Breast epithelium (tissue), 4 donors: Measurements from ENCODE around the gene BCAS2. TPM values are rescaled to one million over a fixed set of nuclear protein-coding genes. Genes with fewer than 3 reads are reported as not detected.
"Not testable (repeated sequence)": the region's sequence is repeated elsewhere in the genome, so short reads cannot be mapped to it uniquely, and the experiment has no call there.

Experiments
- DNase-seq, 2 donors: peaks; one replicate each; pipeline ENCODE4 v3.0.0-alpha.2; 2019; ENCODE audit warnings: low spot score in 2 of 2
- H3K27ac ChIP-seq, 2 donors: fragments of 200-600 bp; sonication (generic) in 1 of 2; one replicate each; pipeline ENCODE4 v1.5.1; 2016 to 2019; ENCODE audit warnings: mild to moderate bottlenecking in 1 of 2
- H3K27me3 ChIP-seq, 2 donors: fragments of 200-600 bp; sonication (generic) in 1 of 2; one replicate each; pipeline versions ENCODE4 v1.5.1 to v1.6.0; 2017 to 2019; ENCODE audit warnings: control low read depth in 1 of 2, mild to moderate bottlenecking in 1 of 2
- H3K36me3 ChIP-seq: fragments of 200-600 bp; one replicate; pipeline ENCODE4 v1.5.1; 2019
- H3K4me1 ChIP-seq, 2 donors: fragments of 200-600 bp; sonication (generic); one replicate each; pipeline ENCODE4 v1.5.1; 2016 to 2019; ENCODE audit warnings: control low read depth in 1 of 2
- H3K4me3 ChIP-seq, 3 donors: fragments of 200-600 bp; sonication (generic); 1 replicate in 2 of 3; 2 replicates in 1 of 3; pipeline ENCODE4 v1.5.1; 2016 to 2019; ENCODE audit warnings: mild to moderate bottlenecking in 3 of 3, moderate library complexity in 2 of 3
- H3K9me3 ChIP-seq, 2 donors: fragments of 200-600 bp; sonication (generic) in 1 of 2; one replicate each; pipeline ENCODE4 v1.5.1; 2016 to 2019; ENCODE audit warnings: control low read depth in 1 of 2
- POLR2A ChIP-seq: fragments of 450-650 bp; IDR thresholded peaks from one replicate; pipeline ENCODE4 v1.6.1; 2016; ENCODE audit warnings: antibody characterized with exemption, mild to moderate bottlenecking, moderate library complexity
- POLR2AphosphoS5 ChIP-seq, 3 donors: sonication (generic); formaldehyde crosslinking; IDR thresholded peaks; one replicate each; pipeline ENCODE4 v1.6.1; 2017; ENCODE audit warnings: antibody characterized with exemption in 3 of 3
- intact Hi-C: fragments of 100-400 bp; cut with DNase I; formaldehyde crosslinking; loops from one replicate; pipeline ENCODE4 v1.15.1; 2023; ENCODE audit warnings: low total_unique reads
- total RNA-seq, 3 donors: library from RNA; depleted of rRNA; stranded (reverse); fragments of >200 nt; gene quantifications; one replicate each; pipeline ENCODE4 v1.1.0, GENCODE V29; 2016
- TF ChIP-seq, protein P1 (sequence below), 3 donors: fragments of 450-650 bp; IDR thresholded peaks; one replicate each; pipeline ENCODE4 v1.5.1; 2016 to 2017; ENCODE audit warnings: antibody characterized with exemption in 3 of 3, mild to moderate bottlenecking in 3 of 3, moderate library complexity in 3 of 3

The BCAS2 gene
- total RNA-seq, 3 donors from 2014 or later, result 46.5 to 48.0 (median 46.9) TPM

DNA sequence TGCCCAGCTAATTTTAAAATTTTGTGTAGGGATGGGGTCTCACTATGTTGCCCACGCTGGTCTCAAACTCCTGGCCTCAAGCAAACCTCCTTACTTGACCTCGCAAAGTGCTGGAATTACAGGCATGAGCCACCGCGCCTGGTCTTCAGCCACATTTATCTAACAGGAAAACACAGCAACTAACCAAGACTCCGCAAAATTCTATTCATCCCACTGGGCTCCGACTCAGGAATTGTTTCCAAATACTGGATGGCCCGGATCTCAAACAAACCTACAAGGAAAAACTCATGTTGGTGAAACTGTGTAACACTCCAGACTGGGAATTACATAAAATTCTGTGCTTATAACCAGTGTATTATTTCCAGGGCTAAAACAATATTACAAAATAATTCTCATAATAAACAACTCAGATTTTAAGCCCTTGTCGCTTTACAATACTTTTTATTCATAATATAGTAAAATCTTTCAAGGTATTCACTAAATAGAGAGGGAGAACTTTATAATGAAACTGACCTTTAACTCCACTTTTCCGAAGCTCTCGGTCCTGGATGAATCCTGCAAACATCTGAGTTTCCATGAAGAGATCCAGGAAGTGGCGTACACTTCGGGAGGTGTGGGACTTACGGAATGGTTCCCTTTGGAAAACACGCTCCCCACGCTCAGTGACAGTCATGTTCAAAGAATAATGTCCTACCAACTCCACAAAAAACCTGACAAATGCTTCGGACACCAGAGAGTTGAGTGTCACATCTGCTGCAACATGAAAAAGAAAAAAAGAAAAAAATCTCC is 6.0 kb upstream of the BCAS2 start:
- intact Hi-C loops, result no loop called here
- Histone ChIP-seq H3K9me3 (no peaks in the 10 kb centered on the region), H3K27me3 (no peaks in the 10 kb centered on the region), H3K27ac (no peak overlapping the region), H3K4me3 (no peak overlapping the region), H3K36me3 (no peaks in the 10 kb centered on the region), H3K4me1 (no peaks in the 10 kb centered on the region)
- DNase-seq, result no peak
- TF ChIP-seq POLR2AphosphoS5 (IDR thresholded peaks at IDR 0.05) (no peak), POLR2A (no peak)
- TF ChIP-seq, protein P1, sequence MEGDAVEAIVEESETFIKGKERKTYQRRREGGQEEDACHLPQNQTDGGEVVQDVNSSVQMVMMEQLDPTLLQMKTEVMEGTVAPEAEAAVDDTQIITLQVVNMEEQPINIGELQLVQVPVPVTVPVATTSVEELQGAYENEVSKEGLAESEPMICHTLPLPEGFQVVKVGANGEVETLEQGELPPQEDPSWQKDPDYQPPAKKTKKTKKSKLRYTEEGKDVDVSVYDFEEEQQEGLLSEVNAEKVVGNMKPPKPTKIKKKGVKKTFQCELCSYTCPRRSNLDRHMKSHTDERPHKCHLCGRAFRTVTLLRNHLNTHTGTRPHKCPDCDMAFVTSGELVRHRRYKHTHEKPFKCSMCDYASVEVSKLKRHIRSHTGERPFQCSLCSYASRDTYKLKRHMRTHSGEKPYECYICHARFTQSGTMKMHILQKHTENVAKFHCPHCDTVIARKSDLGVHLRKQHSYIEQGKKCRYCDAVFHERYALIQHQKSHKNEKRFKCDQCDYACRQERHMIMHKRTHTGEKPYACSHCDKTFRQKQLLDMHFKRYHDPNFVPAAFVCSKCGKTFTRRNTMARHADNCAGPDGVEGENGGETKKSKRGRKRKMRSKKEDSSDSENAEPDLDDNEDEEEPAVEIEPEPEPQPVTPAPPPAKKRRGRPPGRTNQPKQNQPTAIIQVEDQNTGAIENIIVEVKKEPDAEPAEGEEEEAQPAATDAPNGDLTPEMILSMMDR (IDR thresholded peaks at IDR 0.05), result no peak

DNA sequence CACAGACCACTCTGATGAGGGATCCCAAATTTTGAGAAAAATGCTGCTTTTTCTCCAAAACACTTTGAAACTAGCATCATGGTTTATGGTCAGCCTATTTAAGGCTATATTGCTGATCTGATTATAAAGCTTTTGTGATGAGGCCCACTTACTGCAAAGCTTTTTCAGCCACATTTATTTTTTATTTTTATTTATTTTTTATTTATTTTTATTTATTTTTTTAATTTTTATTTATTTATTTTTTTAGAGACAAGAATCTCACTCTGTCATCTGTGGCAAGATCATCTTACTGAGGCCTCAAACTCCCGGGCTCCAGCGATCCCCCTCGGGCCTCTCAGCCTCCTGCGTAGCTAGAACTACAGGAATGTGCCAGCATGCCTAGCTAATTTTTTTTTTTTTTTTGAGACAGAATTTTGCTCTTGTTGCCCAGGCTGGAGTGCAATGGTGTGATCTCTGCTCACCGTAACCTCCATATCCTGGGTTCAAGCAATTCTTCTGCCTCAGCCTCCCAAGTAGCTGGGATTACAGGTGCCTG is 5.2 kb upstream of the BCAS2 start:
- TF ChIP-seq POLR2AphosphoS5 (IDR thresholded peaks at IDR 0.05) (no peak), POLR2A (no peak)
- TF ChIP-seq, protein P1 (IDR thresholded peaks at IDR 0.05), result no peak
- no peak overlapping the region for H3K27ac ChIP-seq
- no peaks in the 10 kb centered on the region for H3K4me1 ChIP-seq
- intact Hi-C loops, result no loop called here
- H3K9me3 ChIP-seq, result no peaks in the 10 kb centered on the region
- H3K27me3 ChIP-seq, result no peaks in the 10 kb centered on the region
- DNase-seq, result no peak
- H3K4me3 ChIP-seq, result no peak overlapping the region
- no peaks in the 10 kb centered on the region for H3K36me3 ChIP-seq

DNA sequence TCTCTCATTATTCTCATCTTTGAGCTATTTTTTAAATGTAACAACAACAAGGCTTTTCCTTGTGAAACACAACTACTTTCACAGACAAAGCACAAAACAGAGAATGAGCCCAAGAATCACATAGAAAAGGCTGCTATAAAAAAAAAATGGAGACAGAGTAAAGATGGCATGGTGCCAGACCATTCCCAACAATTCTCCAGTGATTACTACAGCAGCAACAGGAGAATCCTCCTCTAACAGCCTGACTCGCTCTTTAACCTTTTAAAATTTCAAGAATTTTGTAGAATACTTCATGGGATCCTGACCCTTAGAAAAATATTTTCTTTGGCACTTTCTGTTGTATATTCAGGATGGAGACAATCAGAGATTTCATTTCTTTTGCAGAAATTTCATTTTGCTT is 3.8 kb upstream of the BCAS2 start:
- Histone ChIP-seq H3K27ac (no peak overlapping the region), H3K9me3 (no peaks in the 10 kb centered on the region), H3K4me1 (no peaks in the 10 kb centered on the region), H3K4me3 (no peak overlapping the region), H3K36me3 (no peaks in the 10 kb centered on the region), H3K27me3 (no peaks in the 10 kb centered on the region)
- intact Hi-C loops, result no loop called here
- no peak for DNase-seq
- TF ChIP-seq POLR2AphosphoS5 (IDR thresholded peaks at IDR 0.05) (no peak), POLR2A (no peak)
- TF ChIP-seq, protein P1 (IDR thresholded peaks at IDR 0.05), result no peak

DNA sequence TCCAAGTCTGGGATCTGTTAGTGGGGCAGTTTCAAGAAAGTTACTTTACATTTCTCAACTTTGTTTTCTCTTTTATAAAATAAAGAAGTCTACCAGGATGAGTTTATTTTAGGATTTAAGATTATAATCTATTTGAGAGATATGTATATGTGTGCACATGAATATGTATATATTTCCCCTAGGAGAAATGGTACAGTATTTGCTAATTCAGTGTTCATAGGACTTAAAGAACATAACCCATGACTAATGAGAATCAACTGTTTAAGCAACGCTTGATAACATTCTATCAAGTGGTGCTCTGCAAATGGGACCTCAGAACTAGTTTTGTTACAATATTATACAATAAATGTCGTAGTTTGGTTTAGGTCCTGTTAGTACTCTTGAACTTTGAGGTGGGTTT is 7.0 kb downstream of the BCAS2 start:
- Histone ChIP-seq H3K4me1 (no peaks in the 10 kb centered on the region), H3K9me3 (no peaks in the 10 kb centered on the region), H3K36me3 (peaks cover 12% of the 10 kb centered on the region), H3K4me3 (no peak overlapping the region), H3K27ac (no peak overlapping the region), H3K27me3 (no peaks in the 10 kb centered on the region)
- DNase-seq, result no peak
- TF ChIP-seq, protein P1 (IDR thresholded peaks at IDR 0.05), result no peak
- TF ChIP-seq POLR2AphosphoS5 (IDR thresholded peaks at IDR 0.05) (no peak), POLR2A (no peak)
- intact Hi-C loops, result no loop called here

DNA sequence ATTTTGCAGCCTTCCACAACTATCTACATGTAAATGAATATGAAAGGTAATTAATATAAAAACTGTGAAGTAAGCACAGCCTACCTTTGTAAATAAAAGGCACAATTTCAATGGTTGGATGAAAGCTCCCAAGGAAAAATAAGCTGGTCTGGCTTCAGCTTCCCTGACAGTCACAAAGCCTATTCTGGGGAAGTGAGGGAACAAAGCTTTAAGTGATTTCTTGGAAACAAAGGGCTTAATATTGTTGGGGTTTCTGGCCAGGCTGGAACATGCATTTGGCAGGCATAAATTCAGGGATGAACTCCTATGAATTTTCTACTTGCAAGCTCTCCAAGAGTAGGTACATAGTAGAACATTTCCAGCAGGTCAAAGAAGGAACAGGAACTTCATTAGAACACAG is 17.3 kb downstream of the BCAS2 start:
- Histone ChIP-seq H3K9me3 (no peaks in the 10 kb centered on the region), H3K4me3 (no peak overlapping the region)
- TF ChIP-seq, protein P1 (IDR thresholded peaks at IDR 0.05), result no peak
- TF ChIP-seq POLR2AphosphoS5 (IDR thresholded peaks at IDR 0.05) (no peak), POLR2A (no peak)

DNA sequence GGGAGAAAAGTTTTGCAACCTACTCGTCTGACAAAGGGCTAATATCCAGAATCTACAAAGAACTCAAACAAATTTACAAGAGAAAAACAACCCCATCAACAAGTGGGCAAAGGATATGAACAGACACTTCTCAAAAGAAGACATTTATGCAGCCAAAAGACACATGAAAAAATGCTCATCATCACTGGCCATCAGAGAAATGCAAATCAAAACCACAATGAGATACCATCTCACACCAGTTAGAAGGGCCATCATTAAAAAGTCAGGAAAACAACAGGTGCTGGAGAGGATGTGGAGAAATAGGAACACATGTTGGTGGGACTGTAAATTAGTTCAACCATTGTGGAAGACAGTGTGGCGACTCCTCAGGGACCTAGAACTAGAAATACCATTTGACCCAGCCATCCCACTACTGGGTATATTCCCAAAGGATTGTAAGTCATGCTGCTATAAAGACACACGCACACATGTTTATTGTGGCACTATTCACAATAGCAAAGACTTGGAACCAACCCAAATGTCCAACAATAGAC is 18.4 kb downstream of the BCAS2 start:
- H3K4me1 ChIP-seq, DNase-seq, H3K27me3 ChIP-seq, H3K4me3 ChIP-seq, intact Hi-C loops, H3K27ac ChIP-seq, H3K9me3 ChIP-seq, H3K36me3 ChIP-seq: not testable (repeated sequence)

More for the DNA sequence above, 17.3 kb downstream of the BCAS2 start:
- intact Hi-C loops, result no loop called here
- H3K27me3 ChIP-seq, result no peaks in the 10 kb centered on the region
- no peaks in the 10 kb centered on the region for H3K36me3 ChIP-seq
- no peak overlapping the region for H3K27ac ChIP-seq
- no peak for DNase-seq
- H3K4me1 ChIP-seq, result no peaks in the 10 kb centered on the region
